Astrocyte (in vitro differentiated cells and primary cell): Measurements from ENCODE around the gene CHN2. TPM values are rescaled to one million over a fixed set of nuclear protein-coding genes. Genes with fewer than 3 reads are reported as not detected.

Experiments used
- DNase-seq: peaks from one replicate; pipeline ENCODE4 v3.0.0-alpha.2; 2010; ENCODE audit warnings: low read depth
- FAIRE-seq: peaks from 2 replicates; lab custom pipeline; 2011; peaks lifted over from hg19 to GRCh38; lab: Jason Lieb, UNC
- H2AFZ ChIP-seq: 2 replicates; pipeline ENCODE4 v1.6.0; 2012; ENCODE audit warnings: low read depth, low read length, inconsistent platforms
- H3K27ac ChIP-seq: 2 replicates; pipeline ENCODE4 v1.5.1; 2011; ENCODE audit warnings: low read depth, low read length, inconsistent platforms
- H3K27me3 ChIP-seq: 2 replicates; pipeline ENCODE4 v1.6.0; 2011; ENCODE audit warnings: low read length, inconsistent platforms; ENCODE audit not compliant: insufficient read depth
- H3K36me3 ChIP-seq: 2 replicates; pipeline ENCODE4 v1.5.1; 2011; ENCODE audit warnings: low read length, inconsistent platforms; ENCODE audit not compliant: insufficient read depth
- H3K4me1 ChIP-seq: 2 replicates; pipeline ENCODE4 v1.5.1; 2011; ENCODE audit warnings: low read length, inconsistent platforms; ENCODE audit not compliant: insufficient read depth
- H3K4me2 ChIP-seq: 2 replicates; pipeline ENCODE4 v1.6.0; 2012; ENCODE audit warnings: low read length, inconsistent platforms
- H3K4me3 ChIP-seq: 2 replicates; pipeline ENCODE4 v1.5.1; 2011; ENCODE audit warnings: low read depth, mild to moderate bottlenecking, low read length, inconsistent platforms; ENCODE audit not compliant: insufficient read depth
- H3K79me2 ChIP-seq: 2 replicates; pipeline ENCODE4 v1.6.0; 2012; ENCODE audit warnings: mild to moderate bottlenecking, low read length, inconsistent platforms; ENCODE audit not compliant: insufficient read depth
- H3K9ac ChIP-seq: 2 replicates; pipeline ENCODE4 v1.6.0; 2012; ENCODE audit warnings: mild to moderate bottlenecking, low read length, inconsistent platforms
- H3K9me3 ChIP-seq: 2 replicates; pipeline ENCODE4 v1.5.1; 2012; ENCODE audit warnings: low read depth, mild to moderate bottlenecking, low read length, inconsistent platforms; ENCODE audit not compliant: insufficient read depth
- H4K20me1 ChIP-seq: 2 replicates; pipeline ENCODE4 v1.6.0; 2012; ENCODE audit warnings: low read length, inconsistent platforms; ENCODE audit not compliant: insufficient read depth
- H3K27ac Mint-ChIP-seq: one replicate; pipeline ENCODE4 v1.8.0; 2021; ENCODE audit warnings: mild to moderate bottlenecking, mixed read lengths; ENCODE audit not compliant: unreplicated experiment
- H3K27me3 Mint-ChIP-seq: one replicate; pipeline ENCODE4 v1.8.0; 2021; ENCODE audit warnings: low read depth, mixed read lengths; ENCODE audit not compliant: unreplicated experiment
- H3K36me3 Mint-ChIP-seq: one replicate; pipeline ENCODE4 v1.8.0; 2021; ENCODE audit warnings: low read depth, mixed read lengths; ENCODE audit not compliant: unreplicated experiment
- H3K4me1 Mint-ChIP-seq: one replicate; pipeline ENCODE4 v1.8.0; 2021; ENCODE audit warnings: low read depth, mixed read lengths; ENCODE audit not compliant: unreplicated experiment
- H3K4me3 Mint-ChIP-seq: one replicate; pipeline ENCODE4 v1.8.0; 2021; ENCODE audit warnings: mild to moderate bottlenecking, moderate library complexity, mixed read lengths; ENCODE audit not compliant: unreplicated experiment
- H3K9me3 Mint-ChIP-seq: one replicate; pipeline ENCODE4 v1.8.0; 2021; ENCODE audit warnings: mild to moderate bottlenecking, mixed read lengths; ENCODE audit not compliant: unreplicated experiment
- CTCF ChIP-seq: IDR thresholded peaks from 2 replicates; pipeline ENCODE4 v1.5.1; 2011; ENCODE audit warnings: low read depth, mild to moderate bottlenecking, inconsistent platforms, low read length, moderate library complexity; ENCODE audit not compliant: insufficient read depth
- EZH2 ChIP-seq: IDR thresholded peaks from 2 replicates; pipeline ENCODE4 v1.6.1; 2012; ENCODE audit warnings: mild to moderate bottlenecking, low read length, inconsistent platforms; ENCODE audit not compliant: insufficient read depth
- total RNA-seq: library from RNA; stranded (reverse); gene quantifications from 2 replicates; pipeline ENCODE4 v1.2.1, GENCODE V29; 2021

The CHN2 gene
- total RNA-seq, 1 donor from 2014 or later, result 2.5 TPM

GRCh38 chr7:29291723-29292618 lies 97.4 kb downstream of the CHN2 start:
- no peak overlapping the region for H3K4me2 ChIP-seq
- no peak overlapping the region for H3K4me3 ChIP-seq
- no peak overlapping the region for H3K9ac ChIP-seq
- Mint-ChIP-seq H3K36me3 (no peaks in the 10 kb centered on the region), H3K27me3 (peaks cover 30% of the 10 kb centered on the region), H3K4me3 (no peak overlapping the region), H3K4me1 (peaks cover 3% of the 10 kb centered on the region), H3K27ac (no peak overlapping the region), H3K9me3 (peaks cover 1% of the 10 kb centered on the region)
- H2AFZ ChIP-seq, result no peak overlapping the region
- peaks cover 11% of the 10 kb centered on the region for H3K27me3 ChIP-seq
- H3K27ac ChIP-seq, result no peak overlapping the region
- no peaks in the 10 kb centered on the region for H4K20me1 ChIP-seq
- no peaks in the 10 kb centered on the region for H3K79me2 ChIP-seq
- no peak for DNase-seq
- H3K4me1 ChIP-seq, result peaks cover 19% of the 10 kb centered on the region
- TF ChIP-seq EZH2, result no peak
- no peak for TF ChIP-seq CTCF
- no peaks in the 10 kb centered on the region for H3K36me3 ChIP-seq
- H3K9me3 ChIP-seq, result no peaks in the 10 kb centered on the region
- FAIRE-seq, result no peak

GRCh38 chr7:29292886-29293658 lies 98.5 kb downstream of the CHN2 start:
- FAIRE-seq (no peak), DNase-seq (no peak)
- H3K9me3 Mint-ChIP-seq, result peaks cover 1% of the 10 kb centered on the region
- H3K79me2 ChIP-seq, result no peaks in the 10 kb centered on the region
- no peaks in the 10 kb centered on the region for H3K4me1 Mint-ChIP-seq
- H3K4me2 ChIP-seq, result no peak overlapping the region
- H3K9me3 ChIP-seq, result no peaks in the 10 kb centered on the region
- H2AFZ ChIP-seq, result no peak overlapping the region
- H3K27ac Mint-ChIP-seq, result no peak overlapping the region
- H4K20me1 ChIP-seq, result no peaks in the 10 kb centered on the region
- H3K36me3 ChIP-seq, result no peaks in the 10 kb centered on the region
- no peak overlapping the region for H3K27ac ChIP-seq
- H3K4me3 Mint-ChIP-seq, result no peak overlapping the region
- no peak overlapping the region for H3K9ac ChIP-seq
- H3K27me3 Mint-ChIP-seq, result peaks cover 37% of the 10 kb centered on the region
- H3K4me1 ChIP-seq, result peaks cover 12% of the 10 kb centered on the region
- no peak for TF ChIP-seq EZH2
- no peak for TF ChIP-seq CTCF
- H3K36me3 Mint-ChIP-seq, result no peaks in the 10 kb centered on the region
- no peak overlapping the region for H3K4me3 ChIP-seq
- H3K27me3 ChIP-seq, result peaks cover 16% of the 10 kb centered on the region
